Common myeloid progenitor, CD34-positive (primary cell): Measurements from ENCODE around the gene ADGRD1.

Source experiments
- CTCF ChIA-PET: fragments of 350-600 bp; sonication (Branson Sonifier 250); formaldehyde crosslinking; loops from one replicate; lab custom pipeline; 2021; ENCODE audit warnings: antibody characterized with exemption; lab: Charles Lee
- POLR2A ChIA-PET: fragments of 350-600 bp; sonication (Branson Sonifier 250); formaldehyde crosslinking; loops from one replicate; lab custom pipeline; 2021; ENCODE audit warnings: antibody characterized with exemption; lab: Charles Lee
- DNase-seq, 3 donors: peaks; one replicate each; pipeline versions ENCODE4 v3.0.0 to v3.0.0-alpha.2; 2013
- H3K27ac ChIP-seq, 2 experiments: 1 replicate in 1 of 2; 2 replicates in 1 of 2; pipeline ENCODE4 v1.7.0; 2013; ENCODE audit warnings: inconsistent platforms in 2 of 2, low read length in 2 of 2, mild to moderate bottlenecking in 2 of 2, low read depth in 1 of 2, moderate library complexity in 1 of 2; ENCODE audit not compliant: severe bottlenecking in 2 of 2, insufficient read depth in 1 of 2, poor library complexity in 1 of 2
- H3K27me3 ChIP-seq, 5 experiments: replicated peaks in 2 of 5; 1 replicate in 3 of 5; 2 replicates in 2 of 5; pipeline versions ENCODE4 v1.6.1 to v1.7.0; 2013; ENCODE audit warnings: low read length in 4 of 5, mild to moderate bottlenecking in 2 of 5, moderate library complexity in 2 of 5, inconsistent platforms in 1 of 5; ENCODE audit not compliant: insufficient read depth in 5 of 5, control insufficient read depth in 4 of 5
- H3K36me3 ChIP-seq, 4 experiments: 1 replicate in 2 of 4; 2 replicates in 2 of 4; pipeline versions ENCODE4 v1.6.1 to v1.7.0; 2013; ENCODE audit warnings: low read length in 3 of 4, control low read depth in 1 of 4, mild to moderate bottlenecking in 1 of 4; ENCODE audit not compliant: control insufficient read depth in 4 of 4, insufficient read depth in 4 of 4
- H3K4me1 ChIP-seq, 4 experiments: 1 replicate in 3 of 4; 2 replicates in 1 of 4; pipeline versions ENCODE4 v1.6.1 to v1.7.1; 2013; ENCODE audit warnings: low read length in 3 of 4, mild to moderate bottlenecking in 3 of 4, control low read depth in 1 of 4, inconsistent platforms in 1 of 4, moderate library complexity in 1 of 4; ENCODE audit not compliant: control insufficient read depth in 4 of 4, insufficient read depth in 4 of 4; ENCODE audit errors: control extremely low read depth in 1 of 4
- H3K4me3 ChIP-seq, 7 experiments: 1 replicate in 4 of 7; 2 replicates in 3 of 7; pipeline versions ENCODE4 v1.5.1 to v1.7.0; 2013; ENCODE audit warnings: mild to moderate bottlenecking in 7 of 7, low read length in 6 of 7, moderate library complexity in 6 of 7, inconsistent platforms in 2 of 7, low read depth in 2 of 7, control low read depth in 1 of 7; ENCODE audit not compliant: insufficient read depth in 4 of 7, control insufficient read depth in 1 of 7; ENCODE audit errors: extremely low read depth in 1 of 7
- H3K9me3 ChIP-seq, 5 experiments: 1 replicate in 4 of 5; 2 replicates in 1 of 5; pipeline versions ENCODE4 v1.6.1 to v1.7.1; 2013; ENCODE audit warnings: low read length in 4 of 5, mild to moderate bottlenecking in 2 of 5, inconsistent platforms in 1 of 5, low read depth in 1 of 5, moderate library complexity in 1 of 5; ENCODE audit not compliant: control insufficient read depth in 4 of 5, insufficient read depth in 2 of 5; ENCODE audit errors: control extremely low read depth in 1 of 5
- WGBS: methylation state at CpG from one replicate; pipeline ENCODE4 v1.1.5; 2013; ENCODE audit not compliant: insufficient coverage; 5-methylcytosine and 5-hydroxymethylcytosine counted together

Gene ADGRD1

DNA sequence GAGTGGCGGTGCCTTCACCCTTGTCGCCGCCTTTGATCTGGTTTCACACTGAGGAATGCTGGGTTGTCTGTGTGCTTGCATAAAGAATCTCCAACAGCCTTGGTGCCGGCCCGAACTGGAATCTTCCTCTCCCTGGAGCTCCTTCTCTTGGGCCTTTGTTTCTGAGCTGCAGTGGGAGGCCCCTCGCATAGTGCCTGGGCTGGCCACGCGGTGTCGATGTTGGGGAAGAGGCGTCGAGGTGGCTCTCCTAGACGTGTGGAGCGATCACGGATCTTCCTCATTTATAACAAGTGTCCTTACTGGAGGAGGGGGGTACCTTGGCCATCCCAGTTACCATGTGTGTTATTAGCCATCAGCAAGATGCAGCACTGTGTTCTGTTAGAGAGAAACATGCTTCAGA lies 60.6 kb downstream of the ADGRD1 start:
- Histone ChIP-seq H3K4me3 (no peak overlapping the region), H3K27me3 (peaks cover 0 to 38% (median 7%) of the 10 kb centered on the region in 5 experiments), H3K4me1 (no peaks in the 10 kb centered on the region), H3K36me3 (no peaks in the 10 kb centered on the region), H3K9me3 (no peaks in the 10 kb centered on the region), H3K27ac (no peak overlapping the region)
- POLR2A ChIA-PET = no interaction called here
- WGBS = 85% methylated on average over 14 of the region's 14 CpGs
- CTCF ChIA-PET = no interaction called here
- no peak for DNase-seq

DNA sequence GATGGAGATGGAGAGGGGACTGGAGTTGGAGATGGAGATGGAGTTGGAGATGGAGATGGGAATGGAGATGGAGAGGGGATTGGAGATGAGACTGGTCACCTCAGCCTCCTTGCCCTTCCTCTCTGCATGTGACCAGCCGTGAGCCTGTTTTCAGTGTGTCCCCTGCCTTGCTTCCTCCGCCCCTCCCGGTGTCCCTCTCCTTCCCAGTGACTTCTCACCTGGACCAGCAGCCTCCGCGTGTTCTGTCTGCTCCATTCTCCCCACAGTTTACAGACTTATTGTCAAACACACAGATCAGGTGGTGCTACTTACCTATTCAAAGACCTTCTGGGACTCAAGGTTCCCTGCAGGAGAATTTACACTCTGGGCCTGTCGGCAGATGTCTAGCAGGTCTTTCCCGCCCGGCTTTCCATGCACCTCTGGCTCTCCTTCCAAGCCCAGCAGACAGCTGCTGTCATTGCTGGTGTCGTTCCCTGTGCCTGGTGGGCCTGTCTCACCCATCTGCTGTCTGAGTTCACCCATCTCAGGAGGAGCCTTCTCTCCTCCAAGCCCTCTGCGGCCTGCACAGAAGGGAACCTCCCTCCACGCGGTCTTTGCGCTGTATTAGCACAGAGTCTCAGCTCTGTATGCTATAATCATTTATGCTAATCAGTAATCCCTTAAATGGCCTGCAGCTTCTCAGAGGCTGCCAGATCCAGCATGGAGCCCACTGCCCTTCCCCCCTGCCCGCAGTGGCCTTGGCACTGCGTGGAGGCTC lies 62.1 kb downstream of the ADGRD1 start:
- peaks cover 0 to 32% (median 7%) of the 10 kb centered on the region in 5 experiments for H3K27me3 ChIP-seq
- no peak for DNase-seq
- no peak overlapping the region for H3K27ac ChIP-seq
- CTCF ChIA-PET = no interaction called here
- H3K9me3 ChIP-seq = no peaks in the 10 kb centered on the region
- H3K36me3 ChIP-seq = no peaks in the 10 kb centered on the region
- H3K4me3 ChIP-seq = no peak overlapping the region
- WGBS = 89% methylated on average over 13 of the region's 15 CpGs
- POLR2A ChIA-PET = no interaction called here
- no peaks in the 10 kb centered on the region for H3K4me1 ChIP-seq

DNA sequence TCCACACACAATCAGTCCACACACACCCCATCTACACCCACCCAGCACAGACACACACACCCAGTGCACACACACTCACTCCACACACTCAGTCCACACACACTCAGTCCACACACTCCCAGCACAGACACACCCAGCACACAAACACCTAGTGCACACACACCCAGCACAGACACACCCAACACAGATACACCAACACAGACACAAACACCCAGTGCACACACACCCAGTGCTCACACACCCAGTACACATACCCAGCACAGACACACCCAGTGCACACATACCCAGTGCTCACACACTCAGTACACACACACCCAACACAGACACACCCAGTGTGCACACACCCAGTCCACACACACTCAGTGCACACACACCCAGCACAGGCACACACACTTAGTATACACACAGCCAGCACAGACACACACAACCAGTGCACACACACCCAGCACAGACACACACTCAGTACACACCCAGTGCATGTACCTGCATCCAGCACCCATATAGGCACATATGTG lies 63.8 kb downstream of the ADGRD1 start:
- H3K27ac ChIP-seq = no peak overlapping the region
- ChIA-PET CTCF (interaction anchor here (0.5 kb wide), 1 partner anchor 1041 kb away, joined by 3 read pairs; no protein-coding TSS in a partner anchor), POLR2A (no interaction called here)
- no peaks in the 10 kb centered on the region for H3K9me3 ChIP-seq
- no peak for DNase-seq
- no peaks in the 10 kb centered on the region for H3K4me1 ChIP-seq
- peaks cover 0 to 32% (median 7%) of the 10 kb centered on the region in 5 experiments for H3K27me3 ChIP-seq
- no peaks in the 10 kb centered on the region for H3K36me3 ChIP-seq
- H3K4me3 ChIP-seq = no peak overlapping the region

DNA sequence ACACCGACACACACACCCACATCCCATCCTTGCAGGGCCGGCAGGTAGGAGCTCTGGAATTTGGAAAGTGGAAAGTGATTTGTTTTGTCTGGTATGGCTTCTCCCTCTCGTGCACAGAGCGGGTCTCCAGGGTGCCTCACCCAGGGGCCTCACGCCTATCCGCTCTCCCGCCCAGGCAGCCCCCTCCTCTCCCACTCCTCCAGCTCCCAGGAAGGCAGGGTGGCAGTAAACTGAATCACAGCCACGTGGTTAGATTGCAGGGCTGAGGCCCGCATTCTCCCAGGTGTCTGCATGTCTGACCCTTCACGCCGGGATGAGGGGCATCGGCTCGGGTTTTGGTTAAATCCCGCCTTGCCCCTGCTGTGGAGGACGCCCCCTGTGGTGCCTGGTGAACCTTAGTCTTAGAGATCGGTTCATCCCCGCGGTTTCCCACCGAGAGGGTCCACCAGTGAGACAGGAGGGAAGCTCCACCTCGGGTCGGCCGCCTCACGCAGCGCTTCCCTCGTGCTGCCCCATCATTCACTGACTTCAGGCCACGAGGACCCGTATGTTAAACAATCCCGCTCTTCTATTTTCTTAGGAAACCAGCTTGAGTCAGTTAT lies 64.4 kb downstream of the ADGRD1 start:
- 79% methylated on average over 23 of the region's 28 CpGs for WGBS
- no peak overlapping the region for H3K27ac ChIP-seq
- POLR2A ChIA-PET = no interaction called here
- no peaks in the 10 kb centered on the region for H3K36me3 ChIP-seq
- no peak for DNase-seq
- no peak overlapping the region for H3K4me3 ChIP-seq
- peaks cover 0 to 33% (median 11%) of the 10 kb centered on the region in 5 experiments for H3K27me3 ChIP-seq
- no peaks in the 10 kb centered on the region for H3K9me3 ChIP-seq
- no peaks in the 10 kb centered on the region for H3K4me1 ChIP-seq
- CTCF ChIA-PET = interaction anchor here (0.5 kb wide), 1 partner anchor 1041 kb away, joined by 3 read pairs; no protein-coding TSS in a partner anchor

DNA sequence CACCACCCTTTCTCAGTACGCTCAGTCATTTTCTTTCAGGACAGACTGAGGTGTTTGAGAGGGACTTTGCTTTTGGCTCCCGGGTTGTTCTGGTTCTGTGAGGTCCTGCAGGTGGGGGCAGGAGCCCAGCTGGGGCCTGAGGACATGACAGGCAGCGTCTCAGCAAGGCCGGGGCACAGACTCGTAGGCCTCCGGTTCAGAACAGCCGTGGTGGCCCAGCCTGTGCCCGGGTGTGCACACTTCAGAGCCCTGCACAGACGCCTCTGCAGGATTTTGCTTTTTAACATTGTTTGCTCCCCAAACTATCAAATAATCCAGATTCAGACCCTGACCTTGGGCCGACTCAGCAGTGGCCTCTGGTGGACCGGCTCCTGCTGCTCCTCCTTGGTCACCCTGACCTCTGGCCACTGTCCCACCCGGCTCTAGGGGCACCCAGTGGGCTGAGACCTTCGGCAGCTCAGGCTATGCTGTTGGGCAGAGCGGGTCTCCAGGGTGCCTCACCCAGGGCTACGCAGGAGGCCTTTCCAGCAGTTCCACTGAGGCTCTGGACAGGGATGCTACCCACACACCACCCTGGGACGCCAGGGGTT lies 65.2 kb downstream of the ADGRD1 start:
- H3K9me3 ChIP-seq = no peaks in the 10 kb centered on the region
- no peaks in the 10 kb centered on the region for H3K4me1 ChIP-seq
- H3K36me3 ChIP-seq = no peaks in the 10 kb centered on the region
- no peak overlapping the region for H3K4me3 ChIP-seq
- no peak overlapping the region for H3K27ac ChIP-seq
- WGBS = 86% methylated on average over 16 of the region's 16 CpGs
- ChIA-PET CTCF (no interaction called here), POLR2A (no interaction called here)
- DNase-seq = no peak
- peaks cover 0 to 34% (median 11%) of the 10 kb centered on the region in 5 experiments for H3K27me3 ChIP-seq

DNA sequence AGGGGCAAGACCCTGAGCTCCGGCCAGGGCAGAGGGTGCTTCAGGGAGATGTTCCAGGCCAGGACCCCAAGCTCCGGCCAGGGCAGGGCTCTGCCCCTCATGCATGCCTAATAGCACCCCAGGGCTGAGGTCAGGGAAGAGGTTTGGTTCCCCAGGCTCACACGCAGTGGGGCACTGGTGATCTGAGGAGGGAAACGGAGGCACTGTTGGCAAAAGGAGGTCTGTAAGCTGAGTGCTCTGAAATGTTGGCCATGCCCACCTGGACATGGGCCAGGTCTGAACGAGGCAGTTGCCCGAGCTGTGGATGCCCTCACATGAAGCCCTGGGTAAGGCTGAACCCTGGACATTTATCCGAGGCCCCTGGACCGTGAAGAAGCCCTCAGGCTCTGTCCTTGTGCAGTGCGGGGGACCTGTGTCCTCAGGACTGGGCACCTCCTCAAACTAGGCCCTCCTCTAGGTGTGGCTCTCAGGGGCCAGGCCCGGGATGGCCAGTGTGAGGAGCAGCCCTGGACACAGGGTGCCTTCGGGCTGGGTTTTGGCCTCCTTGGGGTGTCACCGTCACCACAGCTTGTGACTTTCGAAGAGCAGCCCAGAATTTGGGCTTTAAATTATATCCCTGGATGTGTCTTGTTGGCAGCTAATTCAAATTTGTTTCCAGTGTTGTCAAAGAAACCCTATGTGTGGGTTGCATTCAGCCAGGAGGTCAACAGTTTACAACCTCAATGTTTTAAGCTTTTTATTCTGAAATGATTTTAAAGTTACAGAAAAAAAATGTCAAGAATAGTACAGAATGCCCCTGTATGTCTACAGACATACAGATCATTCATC lies 66.8 kb downstream of the ADGRD1 start:
- H3K4me1 ChIP-seq = no peaks in the 10 kb centered on the region
- ChIA-PET POLR2A (no interaction called here), CTCF (no interaction called here)
- DNase-seq = no peak
- 88% methylated on average over 10 of the region's 13 CpGs for WGBS
- peaks cover 0 to 29% (median 14%) of the 10 kb centered on the region in 5 experiments for H3K27me3 ChIP-seq
- no peaks in the 10 kb centered on the region for H3K9me3 ChIP-seq
- no peaks in the 10 kb centered on the region for H3K36me3 ChIP-seq
- H3K4me3 ChIP-seq = no peak overlapping the region
- no peak overlapping the region for H3K27ac ChIP-seq
